Smooth muscle cell (in vitro differentiated cells): Measurements from ENCODE around the gene FBXO34. TPM values are rescaled to one million over a fixed set of nuclear protein-coding genes. Genes with fewer than 3 reads are reported as not detected.

Source experiments
- DNase-seq: peaks from one replicate; lab custom pipeline; 2025; ENCODE audit not compliant: unreplicated experiment; lab: John Stamatoyannopoulos, UW
- H2AFZ ChIP-seq: fragments of 200-600 bp; sonication (generic); 2 replicates; pipeline ENCODE4 v1.6.0; 2016; ENCODE audit warnings: antibody characterized with exemption, low read depth, mild to moderate bottlenecking
- H3F3A ChIP-seq: fragments of 200-600 bp; sonication (generic); 2 replicates; pipeline ENCODE4 v1.6.0; 2017; ENCODE audit warnings: antibody characterized with exemption, low read depth
- H3K27ac ChIP-seq: fragments of 200-600 bp; sonication (generic); 2 replicates; pipeline ENCODE4 v1.5.1; 2016; ENCODE audit warnings: low read depth, mild to moderate bottlenecking
- H3K27me3 ChIP-seq: fragments of 200-600 bp; sonication (generic); 2 replicates; pipeline ENCODE4 v1.6.1; 2016; ENCODE audit warnings: low read depth, mild to moderate bottlenecking
- H3K36me3 ChIP-seq: fragments of 200-600 bp; sonication (generic); 2 replicates; pipeline ENCODE4 v1.5.1; 2016; ENCODE audit warnings: low read depth
- H3K4me1 ChIP-seq: fragments of 200-600 bp; sonication (generic); 2 replicates; pipeline ENCODE4 v1.5.1; 2016; ENCODE audit warnings: low read depth
- H3K4me2 ChIP-seq: fragments of 200-600 bp; sonication (generic); 2 replicates; pipeline ENCODE4 v1.6.0; 2016; ENCODE audit warnings: mild to moderate bottlenecking
- H3K4me3 ChIP-seq: fragments of 200-600 bp; sonication (generic); 2 replicates; pipeline ENCODE4 v1.5.1; 2016; ENCODE audit warnings: mild to moderate bottlenecking
- H3K79me2 ChIP-seq: fragments of 200-600 bp; sonication (generic); 2 replicates; pipeline ENCODE4 v1.6.0; 2016; ENCODE audit warnings: low read depth, mild to moderate bottlenecking
- H3K9ac ChIP-seq: fragments of 200-600 bp; sonication (generic); 2 replicates; pipeline ENCODE4 v1.6.0; 2016; ENCODE audit warnings: low read depth
- H3K9me3 ChIP-seq: fragments of 200-600 bp; sonication (generic); replicated peaks from 2 replicates; pipeline ENCODE4 v1.5.1; 2016; ENCODE audit warnings: low read depth
- H4K20me1 ChIP-seq: fragments of 200-600 bp; sonication (generic); 2 replicates; pipeline ENCODE4 v1.6.0; 2016; ENCODE audit warnings: low read depth
- CTCF ChIP-seq: fragments of 200-600 bp; sonication (generic); IDR thresholded peaks from 2 replicates; pipeline ENCODE4 v1.5.1; 2017; ENCODE audit warnings: borderline replicate concordance, mild to moderate bottlenecking, antibody characterized with exemption; ENCODE audit not compliant: insufficient read depth, poor library complexity, severe bottlenecking
- WGBS: methylation state at CpG from one replicate; pipeline ENCODE4 v1.1.7; 2016; ENCODE audit warnings: low lambda C conversion rate; 5-methylcytosine and 5-hydroxymethylcytosine counted together
- polyA plus RNA-seq: library from polyadenylated mRNA; unstranded; fragments of >200 nt; fragmentation: Nextera tagmentation; extraction: Ambion mirVana; gene quantifications from 2 replicates; pipeline ENCODE4 v1.2.1, GENCODE V29; 2016
- total RNA-seq: library from RNA; depleted of rRNA; stranded (reverse); fragments of >200 nt; gene quantifications from 2 replicates; pipeline ENCODE4 v1.2.3, GENCODE V29; 2014

FBXO34 gene
- total and polyA plus RNA-seq, 2 experiments from 2014 or later: 17.4 to 23.9 TPM

GRCh38 chr14:55302367-55303124 lies 31.3 kb downstream of the FBXO34 start:
- TF ChIP-seq CTCF: no peak
- Histone ChIP-seq H3K4me2 (peak overlapping the region; percentile 63), H3K9ac (no peak overlapping the region), H3K27ac (peak overlapping the region; percentile 60), H3K79me2 (peaks cover 74% of the 10 kb centered on the region), H3K4me1 (peaks cover 23% of the 10 kb centered on the region), H3K27me3 (no peaks in the 10 kb centered on the region), H3F3A (peaks cover 7% of the 10 kb centered on the region), H2AFZ (no peak overlapping the region), H3K9me3 (no peaks in the 10 kb centered on the region), H3K36me3 (no peaks in the 10 kb centered on the region), H3K4me3 (no peak overlapping the region), H4K20me1 (peaks cover 98% of the 10 kb centered on the region)
- DNase-seq: no peak
- 60% methylated on average over 5 of the region's 5 CpGs for WGBS

GRCh38 chr14:55303125-55303499 lies 31.9 kb downstream of the FBXO34 start:
- no peak overlapping the region for H3K4me3 ChIP-seq
- H3K27ac ChIP-seq: peak overlapping the region; percentile 60
- no peaks in the 10 kb centered on the region for H3K36me3 ChIP-seq
- peaks cover 74% of the 10 kb centered on the region for H3K79me2 ChIP-seq
- H3F3A ChIP-seq: peaks cover 7% of the 10 kb centered on the region
- peaks cover 23% of the 10 kb centered on the region for H3K4me1 ChIP-seq
- peak overlapping the region; percentile 63 for H3K4me2 ChIP-seq
- H4K20me1 ChIP-seq: peaks cover 98% of the 10 kb centered on the region
- H2AFZ ChIP-seq: no peak overlapping the region
- no peak for DNase-seq
- H3K27me3 ChIP-seq: no peaks in the 10 kb centered on the region
- no peak for TF ChIP-seq CTCF
- H3K9ac ChIP-seq: no peak overlapping the region
- H3K9me3 ChIP-seq: no peaks in the 10 kb centered on the region

GRCh38 chr14:55303691-55304145 lies 32.5 kb downstream of the FBXO34 start:
- Histone ChIP-seq H3K36me3 (no peaks in the 10 kb centered on the region), H3K9me3 (no peaks in the 10 kb centered on the region), H4K20me1 (peaks cover 99% of the 10 kb centered on the region), H2AFZ (no peak overlapping the region), H3K4me3 (no peak overlapping the region), H3K4me2 (no peak overlapping the region), H3K27me3 (no peaks in the 10 kb centered on the region), H3K9ac (peak overlapping the region; percentile 6), H3K4me1 (peaks cover 23% of the 10 kb centered on the region), H3F3A (peaks cover 7% of the 10 kb centered on the region), H3K79me2 (peaks cover 74% of the 10 kb centered on the region), H3K27ac (peak overlapping the region; percentile 60)
- no peak for TF ChIP-seq CTCF
- no peak for DNase-seq
- 59% methylated on average over 2 of the region's 2 CpGs for WGBS
